ENCODE data around the gene CDH20.

CDH20 gene

GRCh38 chr18:61337527-61337926, 4.3 kb downstream of the CDH20 start (continued):
- TF ChIP-seq ZNF157 (tag by site-specific recombination; IDR thresholded peaks at IDR 0.05), result no peak
- no peak for TF ChIP-seq ZNF560 (tag by site-specific recombination; IDR thresholded peaks at IDR 0.05; ENCODE audit: borderline replicate concordance)
- TF ChIP-seq PRDM6 (tag by site-specific recombination; IDR thresholded peaks at IDR 0.05), result no peak

GRCh38 chr18:61340148-61340547, 6.9 kb downstream of the CDH20 start:
- no peaks in the 10 kb centered on the region for H3K36me3 ChIP-seq (ENCODE audit: control insufficient read depth in 2 of 2, insufficient read depth in 1 of 2, low read length in 2 of 2)
- CTCF ChIA-PET, result interaction anchor here (0.9 kb wide), 1 partner anchor 162 kb away, joined by 4 read pairs; no protein-coding TSS in a partner anchor
- no peak for TF ChIP-seq MZF1 (tag by site-specific recombination; IDR thresholded peaks at IDR 0.05; ENCODE audit: borderline replicate concordance)
- no peak for TF ChIP-seq ZNF626 (tag by site-specific recombination; IDR thresholded peaks at IDR 0.05)
- no peak for TF ChIP-seq SALL2 (tag by site-specific recombination; IDR thresholded peaks at IDR 0.05; ENCODE audit: borderline replicate concordance)
- H3K9me3 ChIP-seq (ENCODE audit: control insufficient read depth, insufficient read depth, low read depth, low read length), result no peaks in the 10 kb centered on the region
- POLR2A ChIA-PET, result interaction anchor here (0.6 kb wide), 1 partner anchor 443 kb away, joined by 4 read pairs; no protein-coding TSS in a partner anchor
- H3K27ac ChIP-seq (ENCODE audit: extremely low read depth, low read depth, low read length), result no peak overlapping the region
- no peak overlapping the region for H3K4me3 ChIP-seq (ENCODE audit: low read depth, low read length)
- H3K4me1 ChIP-seq (ENCODE audit: control insufficient read depth, insufficient read depth, low read length), result peaks cover 3% of the 10 kb centered on the region

DNA sequence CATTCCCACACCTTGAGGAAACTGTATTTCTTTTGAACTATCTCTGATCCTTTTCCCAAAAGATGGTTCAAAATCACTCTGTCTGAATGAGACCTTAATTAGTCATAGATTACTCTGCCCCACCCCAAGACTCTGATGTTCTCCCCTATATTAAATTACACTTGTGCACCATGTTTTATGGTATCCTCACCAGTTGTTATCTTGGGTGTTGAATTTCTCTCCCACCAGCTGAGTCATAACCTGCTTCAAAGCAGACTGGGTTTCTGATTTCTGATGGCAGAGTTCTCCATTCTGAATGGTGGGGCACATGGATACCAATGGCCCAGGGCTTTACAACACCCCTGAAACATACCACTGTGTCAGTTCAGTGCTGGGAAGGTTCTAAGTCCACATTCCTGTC, 15.0 kb downstream of the CDH20 start:
- Histone ChIP-seq H3K4me1 (ENCODE audit: control insufficient read depth, insufficient read depth, low read length) (peaks cover 9% of the 10 kb centered on the region), H3K27ac (ENCODE audit: extremely low read depth, low read depth, low read length) (no peak overlapping the region), H3K36me3 (ENCODE audit: control insufficient read depth in 2 of 2, insufficient read depth in 1 of 2, low read length in 2 of 2) (no peaks in the 10 kb centered on the region), H3K9me3 (ENCODE audit: control insufficient read depth, insufficient read depth, low read depth, low read length) (no peaks in the 10 kb centered on the region), H3K4me3 (ENCODE audit: low read depth, low read length) (no peak overlapping the region)
- CTCF ChIA-PET, result interaction anchor here (0.9 kb wide), 1 partner anchor 25 kb away, joined by 4 read pairs; no protein-coding TSS in a partner anchor
- TF ChIP-seq GLIS1 (tag by site-specific recombination; IDR thresholded peaks at IDR 0.05) (peak; percentile 63), ZNF335 (tag by site-specific recombination; conservative IDR thresholded peaks at IDR 0.05) (no peak)
- POLR2A ChIA-PET, result no interaction called here

GRCh38 chr18:61350578-61350977, 17.3 kb downstream of the CDH20 start:
- ChIA-PET CTCF (interaction anchor here (2.1 kb wide), 1 partner anchor 28 kb away, joined by 6 read pairs; no protein-coding TSS in a partner anchor), POLR2A (no interaction called here)

More at GRCh38 chr18:61350578-61350977, 17.3 kb downstream of the CDH20 start:
- peaks cover 9% of the 10 kb centered on the region for H3K4me1 ChIP-seq (ENCODE audit: control insufficient read depth, insufficient read depth, low read length)
- no peaks in the 10 kb centered on the region for H3K9me3 ChIP-seq (ENCODE audit: control insufficient read depth, insufficient read depth, low read depth, low read length)
- TF ChIP-seq SCRT1 (tag by site-specific recombination; IDR thresholded peaks at IDR 0.05; ENCODE audit: borderline replicate concordance) (no peak), ZNF664 (tag by site-specific recombination; IDR thresholded peaks at IDR 0.05) (no peak), ZNF214 (tag by site-specific recombination; IDR thresholded peaks at IDR 0.05; ENCODE audit: borderline replicate concordance) (no peak), KLF16 (tag by site-specific recombination; IDR thresholded peaks at IDR 0.05) (no peak), SP7 (tag by site-specific recombination; IDR thresholded peaks at IDR 0.05) (no peak), ZEB2 (tag by site-specific recombination; IDR thresholded peaks at IDR 0.05) (no peak), ZNF391 (tag by site-specific recombination; IDR thresholded peaks at IDR 0.05; ENCODE audit: borderline replicate concordance, low read depth) (no peak), ZNF501 (tag by site-specific recombination; IDR thresholded peaks at IDR 0.05) (no peak), ZNF585B (tag by site-specific recombination; IDR thresholded peaks at IDR 0.05) (no peak)
- TF ChIP-seq, protein P1, sequence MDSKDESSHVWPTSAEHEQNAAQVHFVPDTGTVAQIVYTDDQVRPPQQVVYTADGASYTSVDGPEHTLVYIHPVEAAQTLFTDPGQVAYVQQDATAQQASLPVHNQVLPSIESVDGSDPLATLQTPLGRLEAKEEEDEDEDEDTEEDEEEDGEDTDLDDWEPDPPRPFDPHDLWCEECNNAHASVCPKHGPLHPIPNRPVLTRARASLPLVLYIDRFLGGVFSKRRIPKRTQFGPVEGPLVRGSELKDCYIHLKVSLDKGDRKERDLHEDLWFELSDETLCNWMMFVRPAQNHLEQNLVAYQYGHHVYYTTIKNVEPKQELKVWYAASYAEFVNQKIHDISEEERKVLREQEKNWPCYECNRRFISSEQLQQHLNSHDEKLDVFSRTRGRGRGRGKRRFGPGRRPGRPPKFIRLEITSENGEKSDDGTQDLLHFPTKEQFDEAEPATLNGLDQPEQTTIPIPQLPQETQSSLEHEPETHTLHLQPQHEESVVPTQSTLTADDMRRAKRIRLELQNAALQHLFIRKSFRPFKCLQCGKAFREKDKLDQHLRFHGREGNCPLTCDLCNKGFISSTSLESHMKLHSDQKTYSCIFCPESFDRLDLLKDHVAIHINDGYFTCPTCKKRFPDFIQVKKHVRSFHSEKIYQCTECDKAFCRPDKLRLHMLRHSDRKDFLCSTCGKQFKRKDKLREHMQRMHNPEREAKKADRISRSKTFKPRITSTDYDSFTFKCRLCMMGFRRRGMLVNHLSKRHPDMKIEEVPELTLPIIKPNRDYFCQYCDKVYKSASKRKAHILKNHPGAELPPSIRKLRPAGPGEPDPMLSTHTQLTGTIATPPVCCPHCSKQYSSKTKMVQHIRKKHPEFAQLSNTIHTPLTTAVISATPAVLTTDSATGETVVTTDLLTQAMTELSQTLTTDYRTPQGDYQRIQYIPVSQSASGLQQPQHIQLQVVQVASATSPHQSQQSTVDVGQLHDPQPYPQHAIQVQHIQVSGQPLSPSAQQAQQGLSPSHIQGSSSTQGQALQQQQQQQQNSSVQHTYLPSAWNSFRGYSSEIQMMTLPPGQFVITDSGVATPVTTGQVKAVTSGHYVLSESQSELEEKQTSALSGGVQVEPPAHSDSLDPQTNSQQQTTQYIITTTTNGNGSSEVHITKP (tag by site-specific recombination; IDR thresholded peaks at IDR 0.05), result no peak
- TF ChIP-seq, protein P2, sequence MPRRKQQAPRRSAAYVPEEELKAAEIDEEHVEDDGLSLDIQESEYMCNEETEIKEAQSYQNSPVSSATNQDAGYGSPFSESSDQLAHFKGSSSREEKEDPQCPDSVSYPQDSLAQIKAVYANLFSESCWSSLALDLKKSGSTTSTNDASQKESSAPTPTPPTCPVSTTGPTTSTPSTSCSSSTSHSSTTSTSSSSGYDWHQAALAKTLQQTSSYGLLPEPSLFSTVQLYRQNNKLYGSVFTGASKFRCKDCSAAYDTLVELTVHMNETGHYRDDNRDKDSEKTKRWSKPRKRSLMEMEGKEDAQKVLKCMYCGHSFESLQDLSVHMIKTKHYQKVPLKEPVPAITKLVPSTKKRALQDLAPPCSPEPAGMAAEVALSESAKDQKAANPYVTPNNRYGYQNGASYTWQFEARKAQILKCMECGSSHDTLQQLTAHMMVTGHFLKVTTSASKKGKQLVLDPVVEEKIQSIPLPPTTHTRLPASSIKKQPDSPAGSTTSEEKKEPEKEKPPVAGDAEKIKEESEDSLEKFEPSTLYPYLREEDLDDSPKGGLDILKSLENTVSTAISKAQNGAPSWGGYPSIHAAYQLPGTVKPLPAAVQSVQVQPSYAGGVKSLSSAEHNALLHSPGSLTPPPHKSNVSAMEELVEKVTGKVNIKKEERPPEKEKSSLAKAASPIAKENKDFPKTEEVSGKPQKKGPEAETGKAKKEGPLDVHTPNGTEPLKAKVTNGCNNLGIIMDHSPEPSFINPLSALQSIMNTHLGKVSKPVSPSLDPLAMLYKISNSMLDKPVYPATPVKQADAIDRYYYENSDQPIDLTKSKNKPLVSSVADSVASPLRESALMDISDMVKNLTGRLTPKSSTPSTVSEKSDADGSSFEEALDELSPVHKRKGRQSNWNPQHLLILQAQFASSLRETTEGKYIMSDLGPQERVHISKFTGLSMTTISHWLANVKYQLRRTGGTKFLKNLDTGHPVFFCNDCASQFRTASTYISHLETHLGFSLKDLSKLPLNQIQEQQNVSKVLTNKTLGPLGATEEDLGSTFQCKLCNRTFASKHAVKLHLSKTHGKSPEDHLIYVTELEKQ (tag by site-specific recombination; IDR thresholded peaks at IDR 0.05; ENCODE audit: borderline replicate concordance), result no peak
- no peaks in the 10 kb centered on the region for H3K36me3 ChIP-seq (ENCODE audit: control insufficient read depth in 2 of 2, insufficient read depth in 1 of 2, low read length in 2 of 2)
- no peak overlapping the region for H3K4me3 ChIP-seq (ENCODE audit: low read depth, low read length)
- no peak overlapping the region for H3K27ac ChIP-seq (ENCODE audit: extremely low read depth, low read depth, low read length)
